Natural killer cell (primary cell): ENCODE measurements around the gene RGPD8. TPM values are rescaled to one million over a fixed set of nuclear protein-coding genes. Genes with fewer than 3 reads are reported as not detected.
"Not testable (repeated sequence)": the region's sequence is repeated elsewhere in the genome, so short reads cannot be mapped to it uniquely, and the experiment has no call there.

Experiments used
- ATAC-seq, 3 donors: fragments of 150-1000 bp in 2 of 3; fragments of 200-7000 bp in 1 of 3; cut with Tn5 transposase; 1 replicate in 1 of 3; 2 replicates in 2 of 3; pipeline ENCODE4 v1.10.0; 2021; ENCODE audit warnings: mild to moderate bottlenecking in 2 of 3, moderate library complexity in 2 of 3
- DNase-seq, 2 donors: peaks; one replicate each; pipeline versions ENCODE4 v3.0.0 to v3.0.0-alpha.2; 2013 to 2021; ENCODE audit warnings: mixed read lengths in 1 of 2
- H3K27ac ChIP-seq: one replicate; pipeline ENCODE4 v1.5.1; 2013; ENCODE audit warnings: mild to moderate bottlenecking, low read length
- H3K27me3 ChIP-seq: one replicate; pipeline ENCODE4 v1.6.1; 2013; ENCODE audit warnings: low read length; ENCODE audit not compliant: control insufficient read depth, insufficient read depth
- H3K36me3 ChIP-seq: one replicate; pipeline ENCODE4 v1.6.1; 2013; ENCODE audit warnings: low read length; ENCODE audit not compliant: control insufficient read depth, insufficient read depth
- H3K4me1 ChIP-seq: one replicate; pipeline ENCODE4 v1.6.1; 2013; ENCODE audit warnings: low read length; ENCODE audit not compliant: control insufficient read depth, insufficient read depth
- H3K4me3 ChIP-seq: one replicate; pipeline ENCODE4 v1.5.1; 2013; ENCODE audit warnings: low read length
- H3K9me3 ChIP-seq: one replicate; pipeline ENCODE4 v1.6.1; 2013; ENCODE audit warnings: low read length; ENCODE audit not compliant: control insufficient read depth, insufficient read depth
- H3K27ac Mint-ChIP-seq, 2 donors: one replicate each; pipeline ENCODE4 v1.8.0; 2022; ENCODE audit warnings: mild to moderate bottlenecking in 2 of 2, mixed read lengths in 2 of 2, moderate library complexity in 1 of 2
- H3K27me3 Mint-ChIP-seq, 2 donors: one replicate each; pipeline ENCODE4 v1.8.0; 2022; ENCODE audit warnings: low read depth in 2 of 2, mixed read lengths in 2 of 2
- H3K36me3 Mint-ChIP-seq: one replicate; pipeline ENCODE4 v1.8.0; 2022; ENCODE audit warnings: mixed read lengths
- H3K4me1 Mint-ChIP-seq, 2 donors: one replicate each; pipeline ENCODE4 v1.8.0; 2022; ENCODE audit warnings: mixed read lengths in 2 of 2
- H3K4me3 Mint-ChIP-seq: one replicate; pipeline ENCODE4 v1.8.0; 2022; ENCODE audit warnings: mild to moderate bottlenecking, moderate library complexity, mixed read lengths
- H3K9me3 Mint-ChIP-seq, 2 donors: one replicate each; pipeline ENCODE4 v1.8.0; 2022; ENCODE audit warnings: mixed read lengths in 2 of 2
- WGBS: methylation state at CpG from one replicate; pipeline ENCODE4 v1.1.7; 2013; ENCODE audit warnings: missing lambda C conversion rate; ENCODE audit not compliant: insufficient coverage; 5-methylcytosine and 5-hydroxymethylcytosine counted together
- intact Hi-C: fragments of 100-400 bp; cut with micrococcal nuclease; formaldehyde crosslinking; loops from one replicate; pipeline ENCODE4 v1.14.2; 2022
- total RNA-seq, 4 donors: library from RNA; stranded (reverse); fragments of 120-200 nt in 1 of 4; gene quantifications; one replicate each; pipeline versions ENCODE4 v1.2.3 to v1.2.4, GENCODE V29; 2013 to 2022
- TF ChIP-seq, protein P1 (sequence below): fragments of 200-600 bp; IDR thresholded peaks from one replicate; pipeline ENCODE4 v1.8.0; 2022; ENCODE audit warnings: antibody characterized with exemption

RGPD8 gene
- total RNA-seq, 3 donors from 2014 or later (not counting 1 experiment from before 2014, with no cell fraction given): 30.7 to 38.5 (median 34.1) TPM

DNA sequence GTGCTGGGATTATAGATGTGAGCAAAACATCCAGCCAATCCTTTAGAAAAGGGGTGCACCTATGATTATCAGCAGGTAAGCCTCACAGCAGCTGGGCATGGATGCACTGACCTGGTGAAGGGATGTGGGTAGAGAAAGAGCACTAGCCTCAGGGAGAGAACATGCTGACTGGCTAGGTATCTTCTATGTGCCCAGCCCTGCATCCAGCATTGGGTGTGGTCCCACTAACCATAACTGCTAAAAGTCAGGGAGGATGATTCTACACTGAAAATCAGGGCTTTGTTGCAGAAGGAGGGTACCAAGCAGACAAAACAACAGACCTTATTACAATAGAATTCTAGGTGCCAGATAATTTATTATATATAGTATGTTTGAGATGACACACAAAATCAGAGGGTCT lies 21.1 kb upstream of the RGPD8 start:
- Mint-ChIP-seq H3K9me3 (no peaks in the 10 kb centered on the region), H3K4me3 (no peak overlapping the region), H3K27ac (no peak overlapping the region), H3K27me3 (peaks cover 0 to 7% of the 10 kb centered on the region in 2 donors), H3K4me1 (no peaks in the 10 kb centered on the region), H3K36me3 (no peaks in the 10 kb centered on the region)
- Histone ChIP-seq H3K4me3 (no peak overlapping the region), H3K9me3 (no peaks in the 10 kb centered on the region), H3K4me1 (no peaks in the 10 kb centered on the region), H3K27ac (no peak overlapping the region), H3K27me3 (no peaks in the 10 kb centered on the region), H3K36me3 (no peaks in the 10 kb centered on the region)
- ATAC-seq (no peak), DNase-seq (no peak)
- TF ChIP-seq, protein P1, sequence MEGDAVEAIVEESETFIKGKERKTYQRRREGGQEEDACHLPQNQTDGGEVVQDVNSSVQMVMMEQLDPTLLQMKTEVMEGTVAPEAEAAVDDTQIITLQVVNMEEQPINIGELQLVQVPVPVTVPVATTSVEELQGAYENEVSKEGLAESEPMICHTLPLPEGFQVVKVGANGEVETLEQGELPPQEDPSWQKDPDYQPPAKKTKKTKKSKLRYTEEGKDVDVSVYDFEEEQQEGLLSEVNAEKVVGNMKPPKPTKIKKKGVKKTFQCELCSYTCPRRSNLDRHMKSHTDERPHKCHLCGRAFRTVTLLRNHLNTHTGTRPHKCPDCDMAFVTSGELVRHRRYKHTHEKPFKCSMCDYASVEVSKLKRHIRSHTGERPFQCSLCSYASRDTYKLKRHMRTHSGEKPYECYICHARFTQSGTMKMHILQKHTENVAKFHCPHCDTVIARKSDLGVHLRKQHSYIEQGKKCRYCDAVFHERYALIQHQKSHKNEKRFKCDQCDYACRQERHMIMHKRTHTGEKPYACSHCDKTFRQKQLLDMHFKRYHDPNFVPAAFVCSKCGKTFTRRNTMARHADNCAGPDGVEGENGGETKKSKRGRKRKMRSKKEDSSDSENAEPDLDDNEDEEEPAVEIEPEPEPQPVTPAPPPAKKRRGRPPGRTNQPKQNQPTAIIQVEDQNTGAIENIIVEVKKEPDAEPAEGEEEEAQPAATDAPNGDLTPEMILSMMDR: no peak
- intact Hi-C loops: no loop called here

DNA sequence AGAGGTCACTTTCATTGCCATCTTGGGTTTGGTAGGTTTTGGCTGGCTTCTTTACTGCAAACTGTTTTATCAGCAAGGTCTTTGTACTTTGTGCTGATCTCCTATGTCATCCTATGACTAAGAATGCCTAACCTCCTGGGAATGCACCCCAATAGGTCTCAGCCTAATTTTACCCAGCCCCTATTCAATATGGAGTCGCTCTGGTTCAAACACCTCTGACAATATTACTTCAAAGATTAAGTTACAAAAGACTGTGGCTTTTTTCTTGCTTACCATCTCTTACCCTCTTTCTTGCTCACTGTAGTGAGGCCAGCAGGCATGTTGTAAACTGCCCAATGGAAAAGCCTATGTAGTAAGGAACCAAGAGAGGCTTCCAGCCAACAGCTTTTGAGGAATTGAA lies 17.9 kb upstream of the RGPD8 start:
- no peak for DNase-seq
- H3K4me1 ChIP-seq: no peaks in the 10 kb centered on the region
- 83% methylated on average over 1 of the region's 1 CpG for WGBS
- H3K27ac ChIP-seq: no peak overlapping the region
- no peaks in the 10 kb centered on the region for H3K36me3 Mint-ChIP-seq
- H3K9me3 Mint-ChIP-seq: no peaks in the 10 kb centered on the region
- no peak overlapping the region for H3K4me3 Mint-ChIP-seq
- TF ChIP-seq, protein P1: no peak
- no peaks in the 10 kb centered on the region for H3K36me3 ChIP-seq
- no peak overlapping the region for H3K4me3 ChIP-seq
- H3K27me3 ChIP-seq: no peaks in the 10 kb centered on the region
- intact Hi-C loops: no loop called here
- no peak for ATAC-seq
- peaks cover 0 to 3% of the 10 kb centered on the region in 2 donors for H3K27me3 Mint-ChIP-seq
- H3K27ac Mint-ChIP-seq: no peak overlapping the region
- H3K4me1 Mint-ChIP-seq: no peaks in the 10 kb centered on the region
- H3K9me3 ChIP-seq: no peaks in the 10 kb centered on the region

DNA sequence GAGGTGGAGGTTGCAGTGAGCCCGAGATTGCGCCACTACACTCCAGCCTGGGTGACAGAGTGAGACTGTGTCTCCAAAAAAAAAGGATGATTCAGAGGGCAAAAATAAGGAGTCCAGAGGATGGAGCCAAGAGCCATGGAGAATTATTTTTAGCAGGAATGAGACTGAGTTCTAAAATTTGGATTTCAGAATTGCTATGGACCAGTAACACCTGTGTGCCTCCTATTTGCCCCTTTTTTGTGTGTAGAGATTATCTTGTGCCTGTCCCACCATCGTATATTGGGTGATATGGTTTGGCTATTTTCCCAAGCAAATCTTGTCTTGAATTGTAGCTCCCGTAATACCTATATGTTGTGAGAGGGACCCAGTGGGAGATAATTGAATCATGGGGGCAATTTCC lies 16.4 kb upstream of the RGPD8 start:
- Mint-ChIP-seq H3K9me3 (no peaks in the 10 kb centered on the region), H3K27me3 (peaks cover 0 to 3% of the 10 kb centered on the region in 2 donors), H3K27ac (no peak overlapping the region), H3K4me1 (no peaks in the 10 kb centered on the region), H3K4me3 (no peak overlapping the region), H3K36me3 (no peaks in the 10 kb centered on the region)
- WGBS: 98% methylated on average over 4 of the region's 4 CpGs
- TF ChIP-seq, protein P1: no peak
- Histone ChIP-seq H3K4me3 (no peak overlapping the region), H3K4me1 (no peaks in the 10 kb centered on the region), H3K27me3 (no peaks in the 10 kb centered on the region), H3K27ac (no peak overlapping the region), H3K9me3 (no peaks in the 10 kb centered on the region), H3K36me3 (no peaks in the 10 kb centered on the region)
- DNase-seq (no peak), ATAC-seq (no peak)
- intact Hi-C loops: no loop called here

DNA sequence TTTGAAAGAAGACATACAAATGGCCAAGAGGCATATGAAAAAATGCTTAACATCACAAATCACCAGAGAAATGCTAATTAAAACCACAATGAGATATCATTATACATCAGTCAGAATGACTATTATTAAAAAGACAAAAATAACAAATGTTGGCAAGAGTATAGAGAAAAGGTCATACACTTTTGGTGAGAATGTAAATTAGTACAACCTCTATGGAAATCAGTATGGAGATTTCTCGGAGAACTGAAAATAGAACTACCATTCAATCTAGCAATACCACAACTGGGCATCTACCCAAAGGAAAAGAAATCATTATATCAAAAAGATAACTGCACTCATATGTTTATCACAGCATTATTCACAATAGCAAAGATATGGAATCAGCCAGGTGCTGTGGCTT lies 10.8 kb upstream of the RGPD8 start:
- H3K27ac Mint-ChIP-seq, H3K4me1 Mint-ChIP-seq, H3K36me3 Mint-ChIP-seq, ATAC-seq, H3K27ac ChIP-seq, H3K36me3 ChIP-seq, DNase-seq, H3K4me1 ChIP-seq, H3K4me3 Mint-ChIP-seq, H3K27me3 ChIP-seq, H3K4me3 ChIP-seq, H3K9me3 ChIP-seq, H3K9me3 Mint-ChIP-seq, intact Hi-C loops: not testable (repeated sequence)
- no CpG with 5 or more reads among the region's 1 CpG for WGBS
- H3K27me3 Mint-ChIP-seq: peaks cover 14 to 29% of the 10 kb centered on the region in 2 donors

DNA sequence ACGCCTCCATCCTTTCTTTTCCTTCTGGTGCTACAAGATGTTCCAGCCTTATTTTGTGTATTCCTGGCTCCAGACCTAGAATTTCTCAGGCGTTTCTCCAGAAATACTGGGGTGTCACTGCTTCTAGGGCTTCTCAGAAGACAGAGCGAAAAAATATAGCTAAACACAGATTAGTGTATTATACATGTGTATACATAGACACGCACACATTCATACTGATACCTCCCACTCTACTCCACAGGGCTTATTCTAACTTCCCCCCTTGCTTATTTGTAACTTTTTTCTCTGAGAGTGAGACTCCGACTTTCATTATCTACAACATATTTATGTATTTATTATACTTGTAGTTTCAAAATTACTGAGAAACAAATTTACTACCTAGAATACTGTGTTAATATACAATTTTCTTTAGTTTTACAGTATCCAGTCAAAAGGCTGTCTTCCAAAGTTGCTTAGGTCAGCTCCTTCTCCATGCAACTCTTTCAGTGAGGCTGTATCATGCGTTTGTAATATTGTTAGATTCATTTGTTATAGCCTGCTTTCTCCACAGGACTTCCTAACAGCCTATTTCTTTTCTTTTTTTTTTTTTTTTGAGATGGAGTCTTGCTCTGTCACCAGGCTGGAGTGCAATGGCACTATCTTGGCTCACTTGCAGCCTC lies 5.3 kb upstream of the RGPD8 start:
- H3K36me3 ChIP-seq, H3K9me3 Mint-ChIP-seq, H3K27me3 ChIP-seq, H3K27ac Mint-ChIP-seq, H3K4me1 Mint-ChIP-seq, H3K27ac ChIP-seq, H3K36me3 Mint-ChIP-seq, H3K4me3 Mint-ChIP-seq, DNase-seq, H3K9me3 ChIP-seq, ATAC-seq, H3K4me3 ChIP-seq, H3K4me1 ChIP-seq: not testable (repeated sequence)
- intact Hi-C loops: loop anchor here (10.0 kb wide), 1 partner anchor 314 kb away; no protein-coding TSS in a partner anchor
- peaks cover 17 to 24% of the 10 kb centered on the region in 2 donors for H3K27me3 Mint-ChIP-seq
- WGBS: no CpG with 5 or more reads among the region's 6 CpGs

DNA sequence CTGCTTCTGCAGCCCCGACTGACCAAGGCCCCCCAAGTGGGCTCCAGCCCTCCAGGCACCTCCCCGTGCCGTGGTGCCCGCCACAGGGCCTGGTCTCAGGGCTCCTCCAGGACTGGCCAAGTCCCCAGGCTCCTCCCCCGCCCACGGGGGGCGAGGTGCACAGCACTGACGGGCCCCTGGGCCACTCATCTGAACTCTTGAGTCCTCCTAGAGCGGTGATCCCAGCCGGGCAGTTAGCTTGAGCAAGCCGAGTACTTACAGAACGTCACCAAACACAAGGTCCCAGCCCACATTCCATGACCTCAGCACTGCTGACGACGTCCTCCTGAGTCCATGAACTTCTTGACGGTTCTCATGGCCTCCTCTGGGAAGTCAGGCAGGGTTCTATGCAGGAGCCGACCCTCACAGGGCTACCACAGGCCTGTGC lies 4.0 kb upstream of the RGPD8 start:
- H3K27ac Mint-ChIP-seq, H3K4me1 ChIP-seq, H3K27me3 ChIP-seq, DNase-seq, H3K4me3 Mint-ChIP-seq, H3K36me3 ChIP-seq, H3K4me1 Mint-ChIP-seq, ATAC-seq, H3K9me3 ChIP-seq, H3K36me3 Mint-ChIP-seq, H3K27ac ChIP-seq, H3K4me3 ChIP-seq, H3K9me3 Mint-ChIP-seq: not testable (repeated sequence)
- WGBS: 88% methylated on average over 16 of the region's 16 CpGs
- intact Hi-C loops: loop anchor here (10.0 kb wide), 1 partner anchor 313 kb away; no protein-coding TSS in a partner anchor
- peaks cover 14 to 15% of the 10 kb centered on the region in 2 donors for H3K27me3 Mint-ChIP-seq
